IMR-90 (cell line): ENCODE data around the gene EIF6. TPM values are rescaled to one million over a fixed set of nuclear protein-coding genes. Genes with fewer than 3 reads are reported as not detected.

Source experiments
- ATAC-seq: fragments of 200-7000 bp; cut with Tn5 transposase; 2 replicates; pipeline ENCODE4 v1.9.1; 2020; ENCODE audit warnings: low read depth, mild to moderate bottlenecking, moderate library complexity
- BruUV-seq: library from RNA; stranded (reverse); fragments of 400-500 nt; replicated peaks from 2 replicates; lab custom pipeline; 2021; lab: Mats Ljungman, UMichigan
- CTCF ChIA-PET: fragments of 300-600 bp; formaldehyde crosslinking; extraction: SDS; loops from one replicate; lab custom pipeline; 2021; ENCODE audit warnings: antibody characterized with exemption; lab: Yijun Ruan, JAX
- POLR2A ChIA-PET: fragments of 300-600 bp; sonication (Branson Sonifier 250); formaldehyde crosslinking; loops from one replicate; lab custom pipeline; 2022; ENCODE audit warnings: antibody characterized with exemption; ENCODE audit not compliant: unreplicated experiment; lab: Charles Lee
- DNase-seq: peaks from one replicate; pipeline ENCODE4 v3.0.0; 2013
- H2AFZ ChIP-seq: replicated peaks from 2 replicates; pipeline ENCODE3; 2013; ENCODE audit warnings: low read length, mild to moderate bottlenecking; ENCODE audit not compliant: poor library complexity
- H2AK5ac ChIP-seq: 2 replicates; pipeline ENCODE4 v1.6.1; 2013; ENCODE audit warnings: low read depth, low read length, inconsistent platforms
- H2AK9ac ChIP-seq: replicated peaks from 2 replicates; pipeline ENCODE3; 2013; ENCODE audit warnings: mild to moderate bottlenecking, low read depth, low read length, moderate library complexity; ENCODE audit not compliant: poor library complexity
- H2BK120ac ChIP-seq: 2 replicates; pipeline ENCODE4 v1.6.1; 2013; ENCODE audit warnings: low read depth, low read length, inconsistent platforms
- H2BK15ac ChIP-seq: 3 replicates; pipeline ENCODE4 v1.6.1; 2013; ENCODE audit warnings: low read depth, low read length, inconsistent platforms
- H2BK20ac ChIP-seq: 2 replicates; pipeline ENCODE4 v1.6.1; 2013; ENCODE audit warnings: low read depth, mild to moderate bottlenecking, inconsistent platforms, low read length, moderate library complexity
- H2BK5ac ChIP-seq: 2 replicates; pipeline ENCODE4 v1.6.1; 2013; ENCODE audit warnings: mild to moderate bottlenecking, low read depth, low read length, inconsistent platforms; ENCODE audit not compliant: poor library complexity, severe bottlenecking
- H3K14ac ChIP-seq: replicated peaks from 2 replicates; pipeline ENCODE4 v1.6.1; 2013; ENCODE audit warnings: low read depth, low read length, inconsistent platforms
- H3K18ac ChIP-seq: 2 replicates; pipeline ENCODE4 v1.6.1; 2013; ENCODE audit warnings: low read depth, low read length, control low read depth
- H3K23ac ChIP-seq: 2 replicates; pipeline ENCODE4 v1.6.1; 2013; ENCODE audit warnings: low read depth, low read length, inconsistent platforms
- H3K27ac ChIP-seq: 2 replicates; pipeline ENCODE4 v1.5.1; 2013; ENCODE audit warnings: mild to moderate bottlenecking, control low read depth, low read length; ENCODE audit not compliant: insufficient read depth
- H3K27me3 ChIP-seq: 2 replicates; pipeline ENCODE4 v1.6.1; 2013; ENCODE audit warnings: low read length; ENCODE audit not compliant: control insufficient read depth, insufficient read depth
- H3K36me3 ChIP-seq: 2 replicates; pipeline ENCODE4 v1.6.1; 2013; ENCODE audit warnings: low read length, mixed read lengths; ENCODE audit not compliant: control insufficient read depth, insufficient read depth
- H3K4ac ChIP-seq: 2 replicates; pipeline ENCODE4 v1.6.1; 2013; ENCODE audit warnings: low read depth, low read length, inconsistent platforms
- H3K4me1 ChIP-seq: 2 replicates; pipeline ENCODE4 v1.6.1; 2013; ENCODE audit warnings: low read length, mixed read lengths; ENCODE audit not compliant: control insufficient read depth, insufficient read depth
- H3K4me2 ChIP-seq: 2 replicates; pipeline ENCODE4 v1.6.1; 2013; ENCODE audit warnings: low read depth, mild to moderate bottlenecking, control low read depth, low read length, moderate library complexity
- H3K4me3 ChIP-seq: 2 replicates; pipeline ENCODE4 v1.5.1; 2013; ENCODE audit warnings: low read depth, mild to moderate bottlenecking, control low read depth, low read length, moderate library complexity; ENCODE audit not compliant: insufficient read depth
- H3K56ac ChIP-seq: 2 replicates; pipeline ENCODE4 v1.6.1; 2013; ENCODE audit warnings: low read length, inconsistent platforms; ENCODE audit not compliant: insufficient read depth; ENCODE audit errors: extremely low read depth
- H3K79me1 ChIP-seq, 2 experiments: 2 replicates each; pipeline ENCODE4 v1.6.1; 2013; ENCODE audit warnings: low read length in 2 of 2, inconsistent platforms in 1 of 2, low read depth in 1 of 2
- H3K9ac ChIP-seq: 2 replicates; pipeline ENCODE4 v1.6.1; 2013; ENCODE audit warnings: low read depth, low read length, control low read depth
- H3K9me1 ChIP-seq: 2 replicates; pipeline ENCODE4 v1.6.1; 2013; ENCODE audit warnings: low read length, inconsistent platforms; ENCODE audit not compliant: insufficient read depth
- H3K9me3 ChIP-seq: 2 replicates; pipeline ENCODE4 v1.6.1; 2013; ENCODE audit warnings: low read length; ENCODE audit not compliant: control insufficient read depth, insufficient read depth
- H4K20me1 ChIP-seq: 2 replicates; pipeline ENCODE4 v1.6.1; 2013; ENCODE audit warnings: low read length, inconsistent platforms; ENCODE audit not compliant: insufficient read depth
- H4K5ac ChIP-seq: 2 replicates; pipeline ENCODE4 v1.6.1; 2013; ENCODE audit warnings: mild to moderate bottlenecking, low read depth, low read length, control low read depth
- H4K8ac ChIP-seq, 2 experiments: 2 replicates each; pipeline ENCODE4 v1.6.1; 2013; ENCODE audit warnings: low read depth in 2 of 2, low read length in 2 of 2, control low read depth in 1 of 2, inconsistent platforms in 1 of 2
- H4K91ac ChIP-seq: 2 replicates; pipeline ENCODE4 v1.6.1; 2013; ENCODE audit warnings: low read depth, low read length, inconsistent platforms; ENCODE audit not compliant: insufficient read depth
- BHLHE40 ChIP-seq: fragments of 150-350 bp; IDR thresholded peaks from 2 replicates; pipeline ENCODE4 v1.6.1; 2016; ENCODE audit warnings: mild to moderate bottlenecking, low read depth, low read length
- CEBPB ChIP-seq: IDR thresholded peaks from 2 replicates; pipeline ENCODE4 v1.6.1; 2012; ENCODE audit warnings: low read depth, low read length, improper control_type of control experiment
- CHD1 ChIP-seq: IDR thresholded peaks from 2 replicates; pipeline ENCODE4 v1.6.1; 2012; ENCODE audit warnings: low read depth, low read length, improper control_type of control experiment
- FOS ChIP-seq: fragments of 150-350 bp; IDR thresholded peaks from 2 replicates; pipeline ENCODE4 v1.6.1; 2016; ENCODE audit warnings: low read depth, low read length
- MAFK ChIP-seq: IDR thresholded peaks from 2 replicates; pipeline ENCODE4 v1.6.1; 2012; ENCODE audit warnings: low read depth, low read length, improper control_type of control experiment
- MAZ ChIP-seq: IDR thresholded peaks from 2 replicates; pipeline ENCODE4 v1.6.1; 2012; ENCODE audit warnings: low read depth, mild to moderate bottlenecking, low read length, improper control_type of control experiment, moderate library complexity, borderline replicate concordance
- MXI1 ChIP-seq: IDR thresholded peaks from 2 replicates; pipeline ENCODE4 v1.6.1; 2012; ENCODE audit warnings: low read depth, mild to moderate bottlenecking, low read length, moderate library complexity, borderline replicate concordance
- NFE2L2 ChIP-seq: fragments of 150-350 bp; IDR thresholded peaks from 2 replicates; pipeline ENCODE4 v1.6.1; 2016; ENCODE audit warnings: low read depth, mild to moderate bottlenecking, low read length
- POLR2A ChIP-seq: IDR thresholded peaks from 2 replicates; pipeline ENCODE4 v1.6.1; 2012; ENCODE audit warnings: mild to moderate bottlenecking, low read depth, low read length
- RAD21 ChIP-seq: IDR thresholded peaks from 2 replicates; pipeline ENCODE4 v1.6.1; 2012; ENCODE audit warnings: low read length, improper control_type of control experiment
- RCOR1 ChIP-seq: IDR thresholded peaks from 2 replicates; pipeline ENCODE4 v1.6.1; 2012; ENCODE audit warnings: mild to moderate bottlenecking, low read length, improper control_type of control experiment; ENCODE audit not compliant: insufficient replicate concordance
- RFX5 ChIP-seq: IDR thresholded peaks from 2 replicates; pipeline ENCODE4 v1.8.0; 2012; ENCODE audit warnings: low read depth, mild to moderate bottlenecking, low read length, moderate library complexity
- SMC3 ChIP-seq: fragments of 150-350 bp; IDR thresholded peaks from 2 replicates; pipeline ENCODE4 v1.6.1; 2016; ENCODE audit warnings: low read depth, mild to moderate bottlenecking, antibody characterized with exemption, low read length, moderate library complexity
- WGBS, 2 experiments: methylation state at CpG; one replicate each; pipeline versions ENCODE4 v1.1.5 to v1.1.7; 2013; ENCODE audit warnings: missing lambda C conversion rate in 2 of 2; ENCODE audit not compliant: insufficient read length in 1 of 2; ENCODE audit errors: extremely low coverage in 2 of 2; 5-methylcytosine and 5-hydroxymethylcytosine counted together
- dilution Hi-C: fragments of 300-500 bp; cut with HindIII; formaldehyde crosslinking; loops from one replicate; pipeline ENCODE4 v1.14.3; 2018; ENCODE audit warnings: low sequenced_read_pairs; ENCODE audit not compliant: unreplicated experiment
- in situ Hi-C: fragments of 300-500 bp; cut with MboI; formaldehyde crosslinking; loops from 3 replicates; pipeline ENCODE4 v1.14.3; 2019; ENCODE audit warnings: low sequenced_read_pairs, inconsistent platforms, mixed read lengths
- intact Hi-C: fragments of 100-400 bp; cut with micrococcal nuclease; formaldehyde crosslinking; loops from 2 replicates; pipeline ENCODE4 v1.10.0; 2022
- polyA plus RNA-seq, 3 experiments: library from polyadenylated mRNA; depleted of rRNA; stranded (reverse); fragments of >200 nt; gene quantifications; 2 replicates each; pipeline ENCODE4 v1.2.3, GENCODE V29; 2012; ENCODE audit warnings: low replicate concordance in 1 of 3
- total RNA-seq: library from RNA; depleted of rRNA; stranded (reverse); fragments of >200 nt; gene quantifications from 2 replicates; pipeline ENCODE4 v1.2.3, GENCODE V29; 2012
- TF ChIP-seq, protein P1 (sequence below): conservative IDR thresholded peaks from 2 replicates; pipeline ENCODE4 v1.5.1; 2012; ENCODE audit warnings: mild to moderate bottlenecking, low read depth, low read length, improper control_type of control experiment
- TF ChIP-seq, protein P2 (sequence below): fragments of 150-350 bp; IDR thresholded peaks from 2 replicates; pipeline ENCODE4 v1.6.1; 2017; ENCODE audit warnings: mild to moderate bottlenecking, antibody characterized with exemption, low read length, low read depth
- TF ChIP-seq, protein P3 (sequence below): fragments of 150-350 bp; IDR thresholded peaks from 2 replicates; pipeline ENCODE4 v1.6.1; 2016; ENCODE audit warnings: low read depth, mild to moderate bottlenecking, low read length, moderate library complexity, borderline replicate concordance

Gene EIF6
- total and polyA plus RNA-seq, 2 of the 4 experiments (the other 2 are of a cell fraction): 215 to 227 TPM

DNA sequence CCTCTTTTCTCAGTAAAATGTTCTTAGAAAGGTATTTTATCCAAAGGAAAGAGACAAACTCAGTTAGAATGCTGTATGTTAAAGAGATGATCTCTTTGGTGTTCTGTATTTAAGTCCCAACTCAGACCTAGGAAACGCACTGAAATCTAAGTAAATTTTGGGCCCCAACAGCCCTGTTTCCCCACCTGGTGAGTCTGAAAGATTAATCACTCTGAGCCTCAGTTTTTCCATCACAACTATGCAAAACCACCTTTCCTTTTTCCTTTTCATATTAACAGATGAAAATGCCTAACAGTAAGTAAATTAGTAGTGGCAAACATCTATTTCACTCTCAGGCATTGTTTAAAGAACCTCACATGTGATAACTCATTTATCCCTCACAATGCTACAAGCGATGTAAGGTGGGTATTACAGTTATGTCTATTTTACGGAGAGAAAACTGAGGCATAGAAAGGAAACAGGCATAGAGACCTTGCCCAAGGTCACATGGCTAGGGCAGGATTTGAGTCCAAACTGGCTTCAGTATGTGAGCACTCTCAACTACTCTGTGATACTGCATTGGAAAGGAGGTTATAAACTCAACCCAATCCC, 43.6 kb upstream of the EIF6 start:
- DNase-seq (no peak), ATAC-seq (no peak)
- no TSS peak for BruUV-seq
- Histone ChIP-seq H3K79me1 (peaks cover 0 to 27% of the 10 kb centered on the region in 2 experiments; a peak in 2 of 4 replicates), H3K9me3 (no peaks in the 10 kb centered on the region), H3K4me3 (no peak overlapping the region), H3K9ac (no peak overlapping the region), H3K36me3 (0 out of 2 replicates have a peak, but pooled peaks cover 2% of the 10 kb centered on the region), H3K9me1 (peaks cover 19% of the 10 kb centered on the region), H3K4me2 (no peak overlapping the region), H3K4ac (peak overlapping the region; percentile 72), H3K18ac (no peak overlapping the region), H3K23ac (peak overlapping the region; percentile 46; the same call in 1 of the 2 replicates), H2AK9ac (no peak overlapping the region), H2AK5ac (peak overlapping the region; percentile 81), H3K56ac (no peak overlapping the region), H2BK120ac (peak overlapping the region; percentile 80), H3K4me1 (peaks cover 14% of the 10 kb centered on the region), H4K91ac (peak overlapping the region; percentile 47; the same call in 1 of the 2 replicates), H3K27ac (no peak overlapping the region), H4K20me1 (no peaks in the 10 kb centered on the region), H2BK20ac (peak overlapping the region; percentile 68), H2BK5ac (no peak overlapping the region), H2AFZ (no peak overlapping the region), H4K5ac (no peak overlapping the region), H3K27me3 (no peaks in the 10 kb centered on the region), H3K14ac (0 out of 2 replicates have a peak overlapping the region, but pooled peaks have one; percentile 51), H2BK15ac (peak overlapping the region; percentile 92; the same call in 2 of the 3 replicates), H4K8ac (peak overlapping the region; percentile 16 to 61; a peak in 2 of 4 replicates)
- ChIA-PET CTCF (no interaction called here), POLR2A (no interaction called here)
- in situ Hi-C loops: no loop called here
- dilution Hi-C loops: no loop called here
- intact Hi-C loops: no loop called here
- TF ChIP-seq, protein P1, sequence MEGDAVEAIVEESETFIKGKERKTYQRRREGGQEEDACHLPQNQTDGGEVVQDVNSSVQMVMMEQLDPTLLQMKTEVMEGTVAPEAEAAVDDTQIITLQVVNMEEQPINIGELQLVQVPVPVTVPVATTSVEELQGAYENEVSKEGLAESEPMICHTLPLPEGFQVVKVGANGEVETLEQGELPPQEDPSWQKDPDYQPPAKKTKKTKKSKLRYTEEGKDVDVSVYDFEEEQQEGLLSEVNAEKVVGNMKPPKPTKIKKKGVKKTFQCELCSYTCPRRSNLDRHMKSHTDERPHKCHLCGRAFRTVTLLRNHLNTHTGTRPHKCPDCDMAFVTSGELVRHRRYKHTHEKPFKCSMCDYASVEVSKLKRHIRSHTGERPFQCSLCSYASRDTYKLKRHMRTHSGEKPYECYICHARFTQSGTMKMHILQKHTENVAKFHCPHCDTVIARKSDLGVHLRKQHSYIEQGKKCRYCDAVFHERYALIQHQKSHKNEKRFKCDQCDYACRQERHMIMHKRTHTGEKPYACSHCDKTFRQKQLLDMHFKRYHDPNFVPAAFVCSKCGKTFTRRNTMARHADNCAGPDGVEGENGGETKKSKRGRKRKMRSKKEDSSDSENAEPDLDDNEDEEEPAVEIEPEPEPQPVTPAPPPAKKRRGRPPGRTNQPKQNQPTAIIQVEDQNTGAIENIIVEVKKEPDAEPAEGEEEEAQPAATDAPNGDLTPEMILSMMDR: no peak
- no peak for TF ChIP-seq RAD21
- no peak for TF ChIP-seq RCOR1
- TF ChIP-seq MAFK: no peak
- no peak for TF ChIP-seq MXI1
- TF ChIP-seq NFE2L2: no peak
- TF ChIP-seq FOS: no peak
- TF ChIP-seq SMC3: no peak
- no peak for TF ChIP-seq CEBPB
- TF ChIP-seq, protein P2, sequence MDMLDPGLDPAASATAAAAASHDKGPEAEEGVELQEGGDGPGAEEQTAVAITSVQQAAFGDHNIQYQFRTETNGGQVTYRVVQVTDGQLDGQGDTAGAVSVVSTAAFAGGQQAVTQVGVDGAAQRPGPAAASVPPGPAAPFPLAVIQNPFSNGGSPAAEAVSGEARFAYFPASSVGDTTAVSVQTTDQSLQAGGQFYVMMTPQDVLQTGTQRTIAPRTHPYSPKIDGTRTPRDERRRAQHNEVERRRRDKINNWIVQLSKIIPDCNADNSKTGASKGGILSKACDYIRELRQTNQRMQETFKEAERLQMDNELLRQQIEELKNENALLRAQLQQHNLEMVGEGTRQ: no peak
- TF ChIP-seq, protein P3, sequence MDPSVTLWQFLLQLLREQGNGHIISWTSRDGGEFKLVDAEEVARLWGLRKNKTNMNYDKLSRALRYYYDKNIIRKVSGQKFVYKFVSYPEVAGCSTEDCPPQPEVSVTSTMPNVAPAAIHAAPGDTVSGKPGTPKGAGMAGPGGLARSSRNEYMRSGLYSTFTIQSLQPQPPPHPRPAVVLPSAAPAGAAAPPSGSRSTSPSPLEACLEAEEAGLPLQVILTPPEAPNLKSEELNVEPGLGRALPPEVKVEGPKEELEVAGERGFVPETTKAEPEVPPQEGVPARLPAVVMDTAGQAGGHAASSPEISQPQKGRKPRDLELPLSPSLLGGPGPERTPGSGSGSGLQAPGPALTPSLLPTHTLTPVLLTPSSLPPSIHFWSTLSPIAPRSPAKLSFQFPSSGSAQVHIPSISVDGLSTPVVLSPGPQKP: no peak
- TF ChIP-seq POLR2A: no peak
- no peak for TF ChIP-seq MAZ
- no peak for TF ChIP-seq CHD1
- TF ChIP-seq RFX5: no peak
- TF ChIP-seq BHLHE40: no peak
- no CpG with 5 or more reads among the region's 3 CpGs for WGBS, 2 experiments
